ENCODE data around the gene RNF214.

RNF214 gene

GRCh38 chr11:117210620-117211019 lies 21.9 kb upstream of the RNF214 start:
- no peak for DNase-seq
- H3K4me3 ChIP-seq (ENCODE audit: low read depth, low read length): no peak overlapping the region

GRCh38 chr11:117212697-117213355 lies 19.6 kb upstream of the RNF214 start:
- Histone ChIP-seq H3K4me3 (ENCODE audit: low read depth, low read length) (no peak overlapping the region), H3K27ac (no peak overlapping the region), H3K27me3 (replicated peaks) (no peaks in the 10 kb centered on the region), H3K36me3 (replicated peaks) (peaks cover 13% of the 10 kb centered on the region)
- no peak for TF ChIP-seq CTCF (IDR thresholded peaks at IDR 0.05; ENCODE audit: low read depth, low read length, missing control alignments)
- no peak for DNase-seq
- in situ Hi-C loops (cut with HindIII; ENCODE audit: low pct_ligation_motif_present, low sequenced_read_pairs): no loop called here

More at GRCh38 chr11:117210620-117211019, 21.9 kb upstream of the RNF214 start:
- TF ChIP-seq CTCF (IDR thresholded peaks at IDR 0.05; ENCODE audit: low read depth, low read length, missing control alignments): no peak
- in situ Hi-C loops (cut with HindIII; ENCODE audit: low pct_ligation_motif_present, low sequenced_read_pairs): no loop called here
- Histone ChIP-seq H3K27me3 (replicated peaks) (no peaks in the 10 kb centered on the region), H3K27ac (no peak overlapping the region), H3K36me3 (replicated peaks) (peaks cover 11% of the 10 kb centered on the region)

GRCh38 chr11:117214404-117215110 lies 17.9 kb upstream of the RNF214 start:
- Histone ChIP-seq H3K27ac (no peak overlapping the region), H3K36me3 (replicated peaks) (peaks cover 22% of the 10 kb centered on the region), H3K4me3 (ENCODE audit: low read depth, low read length) (no peak overlapping the region), H3K27me3 (replicated peaks) (no peaks in the 10 kb centered on the region)
- in situ Hi-C loops (cut with HindIII; ENCODE audit: low pct_ligation_motif_present, low sequenced_read_pairs): no loop called here
- TF ChIP-seq CTCF (IDR thresholded peaks at IDR 0.05; ENCODE audit: low read depth, low read length, missing control alignments): no peak
- no peak for DNase-seq

GRCh38 chr11:117217141-117218084 lies 15.1 kb upstream of the RNF214 start:
- DNase-seq: peak; percentile 65
- Histone ChIP-seq H3K36me3 (replicated peaks) (peaks cover 29% of the 10 kb centered on the region), H3K27ac (peak overlapping the region; percentile 51), H3K27me3 (replicated peaks) (no peaks in the 10 kb centered on the region), H3K4me3 (ENCODE audit: low read depth, low read length) (no peak overlapping the region)
- TF ChIP-seq CTCF (IDR thresholded peaks at IDR 0.05; ENCODE audit: low read depth, low read length, missing control alignments): no peak
- in situ Hi-C loops (cut with HindIII; ENCODE audit: low pct_ligation_motif_present, low sequenced_read_pairs): no loop called here

GRCh38 chr11:117218133-117218915 lies 14.1 kb upstream of the RNF214 start:
- no peak overlapping the region for H3K4me3 ChIP-seq (ENCODE audit: low read depth, low read length)
- in situ Hi-C loops (cut with HindIII; ENCODE audit: low pct_ligation_motif_present, low sequenced_read_pairs): no loop called here
- no peak for TF ChIP-seq CTCF (IDR thresholded peaks at IDR 0.05; ENCODE audit: low read depth, low read length, missing control alignments)
- H3K36me3 ChIP-seq (replicated peaks): peaks cover 28% of the 10 kb centered on the region
- H3K27me3 ChIP-seq (replicated peaks): no peaks in the 10 kb centered on the region
- DNase-seq: no peak
- H3K27ac ChIP-seq: peak overlapping the region; percentile 51

Measured in brain microvascular endothelial cell (primary cell).